ENCODE results near the gene POU6F2.
"Not testable (repeated sequence)": the region's sequence is repeated elsewhere in the genome, so short reads cannot be mapped to it uniquely, and the experiment has no call there.

The POU6F2 gene

DNA sequence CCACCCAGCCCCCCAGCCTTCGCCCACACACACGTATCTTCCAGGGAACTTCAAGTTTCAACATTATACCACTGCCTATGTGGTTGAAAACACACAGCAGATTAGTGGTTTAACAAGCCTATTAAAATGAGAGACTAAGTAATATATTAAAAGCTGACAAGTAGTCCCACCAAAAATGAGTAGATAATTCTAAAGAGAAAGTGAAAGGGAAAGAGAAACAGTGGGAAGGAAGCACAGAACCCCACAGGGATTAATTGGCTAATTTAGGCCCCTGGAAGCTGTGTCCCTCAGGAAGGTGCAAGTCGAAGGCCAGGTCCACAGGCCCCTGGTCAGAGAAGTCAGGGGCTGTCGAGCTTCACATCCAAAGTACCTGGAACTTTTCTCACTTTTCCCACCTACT, 378.0 kb downstream of the POU6F2 start:
- DNase-seq (ENCODE audit: low spot score) = no peak

- DNase-seq (ENCODE audit: low spot score) = no peak
Observed at GRCh38 chr7:39356172-39356925, 378.6 kb downstream of the POU6F2 start.

DNA sequence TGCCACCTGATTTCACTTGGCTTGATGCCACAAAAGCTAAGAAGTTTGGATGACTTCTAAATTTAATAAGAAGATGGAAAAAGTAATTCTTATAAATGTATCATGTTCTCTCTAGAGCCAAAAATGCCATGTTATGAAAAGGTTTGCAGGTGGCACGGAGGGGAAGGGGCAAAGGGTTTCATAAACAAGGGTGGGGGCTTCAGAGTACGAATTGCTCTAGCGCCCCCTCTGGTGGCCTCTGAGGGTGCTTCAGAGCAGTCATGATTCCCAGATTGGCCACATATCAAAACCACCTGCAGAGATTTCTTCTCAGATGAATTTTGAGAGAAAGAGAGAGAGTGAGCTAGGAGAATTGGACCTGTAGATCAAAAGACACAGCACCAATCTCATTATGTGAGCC, 379.9 kb downstream of the POU6F2 start:
- no peak for DNase-seq (ENCODE audit: low spot score)

DNA sequence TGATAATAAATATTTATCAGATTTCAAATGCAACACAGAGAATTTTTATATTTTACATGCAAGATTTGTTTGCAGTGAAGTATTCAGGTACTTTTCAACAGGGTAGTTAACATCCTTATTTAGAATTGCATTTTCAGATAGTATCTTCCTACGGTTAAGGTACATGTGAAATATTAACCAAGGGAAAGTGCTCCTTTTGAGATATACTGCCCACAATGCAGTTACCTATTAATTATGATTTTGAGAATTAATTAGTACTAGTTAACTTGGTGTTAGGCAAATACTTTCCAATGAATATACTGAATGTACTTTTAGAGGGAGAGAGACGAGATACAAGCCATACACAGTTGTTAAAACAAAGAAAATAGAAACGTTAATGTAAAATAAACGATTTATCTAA, 382.3 kb downstream of the POU6F2 start:
- no peak for DNase-seq (ENCODE audit: low spot score)

GRCh38 chr7:39360766-39361165, 383.1 kb downstream of the POU6F2 start:
- DNase-seq (ENCODE audit: low spot score) = no peak

GRCh38 chr7:39365751-39366295, 388.1 kb downstream of the POU6F2 start:
- DNase-seq (ENCODE audit: low spot score) = no peak

GRCh38 chr7:39367451-39367850, 389.7 kb downstream of the POU6F2 start:
- no peak for DNase-seq (ENCODE audit: low spot score)

DNA sequence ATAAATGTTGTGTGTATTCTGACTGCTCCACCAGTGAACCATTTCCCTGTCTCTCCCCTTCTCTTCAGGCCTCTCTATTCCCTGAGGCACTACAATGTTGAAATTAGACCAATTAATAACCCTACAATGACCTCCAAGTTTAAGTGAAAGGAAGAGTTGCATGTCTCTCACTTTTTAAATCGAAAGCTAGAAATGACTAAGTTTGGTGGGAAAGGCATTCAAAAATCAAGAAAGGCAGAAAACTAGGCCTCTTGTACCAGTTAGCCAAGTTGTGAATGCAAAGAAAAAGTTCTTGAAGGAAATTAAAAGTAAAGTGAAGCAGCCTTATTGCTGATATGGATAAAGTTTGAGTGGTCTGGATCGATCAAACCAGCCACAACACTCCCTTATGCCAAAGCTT, 390.2 kb downstream of the POU6F2 start:
- DNase-seq (ENCODE audit: low spot score) = no peak

DNA sequence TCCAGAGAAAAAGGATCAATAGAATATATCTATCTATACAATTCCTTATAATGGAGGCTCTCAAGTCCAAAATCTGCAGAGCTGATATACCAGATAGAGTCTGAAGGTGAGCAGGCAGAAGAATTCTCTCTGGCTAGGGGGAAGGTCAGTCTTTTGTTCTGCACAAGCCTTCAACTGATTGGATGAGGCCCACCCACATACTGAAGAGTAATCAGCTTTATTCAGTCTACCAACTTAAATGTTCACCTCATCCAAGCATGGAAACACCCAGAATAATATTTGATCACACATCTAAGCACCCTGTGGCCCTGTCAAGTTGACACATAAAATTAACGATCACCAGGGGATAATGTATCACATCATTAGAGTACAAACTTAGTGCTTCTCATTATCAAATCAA, 394.7 kb downstream of the POU6F2 start:
- DNase-seq (ENCODE audit: low spot score) = no peak

GRCh38 chr7:39374436-39375040, 396.8 kb downstream of the POU6F2 start:
- no peak for DNase-seq (ENCODE audit: low spot score)

DNA sequence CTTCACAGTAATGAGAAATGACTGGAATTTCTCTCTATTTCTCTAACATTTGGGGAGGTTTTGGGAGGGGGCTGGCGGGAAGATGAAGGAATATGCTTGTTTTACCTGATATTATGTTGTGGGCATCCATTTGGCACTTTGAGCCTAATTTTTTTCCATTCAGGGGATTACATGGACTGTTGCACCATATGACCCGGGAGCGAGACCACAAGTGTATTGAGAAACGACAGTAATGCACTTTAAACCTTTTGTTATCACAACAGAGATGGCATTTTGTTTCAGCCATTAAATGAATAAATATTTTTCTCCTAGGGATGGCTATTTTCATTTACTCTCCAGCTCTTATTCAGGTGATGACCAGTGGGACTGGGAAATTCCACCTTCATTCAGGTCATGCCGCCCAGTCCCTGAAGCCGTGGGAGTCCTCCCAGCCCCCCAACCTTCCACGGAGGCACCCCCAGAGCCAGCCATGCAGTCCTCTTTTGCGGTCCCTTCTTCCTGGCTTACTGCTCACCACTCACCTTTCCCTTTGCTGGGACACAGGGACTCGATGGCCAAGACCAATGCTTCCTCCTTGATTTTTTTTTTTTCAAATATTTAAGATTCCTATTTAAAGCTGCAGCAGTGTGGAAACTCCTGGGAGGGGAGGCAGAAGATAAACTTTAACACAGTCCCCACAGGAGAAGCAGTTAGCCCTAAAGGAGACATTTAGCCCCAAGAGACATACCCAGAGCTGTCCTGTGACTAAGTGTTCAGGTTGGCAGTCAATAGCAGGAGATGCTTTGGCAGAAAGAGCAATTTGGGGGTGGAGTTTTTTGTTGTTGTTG, 397.6 kb downstream of the POU6F2 start:
- DNase-seq (ENCODE audit: low spot score) = no peak

- no peak for DNase-seq (ENCODE audit: low spot score)
Observed at GRCh38 chr7:39375874-39376190, 398.1 kb downstream of the POU6F2 start.

DNA sequence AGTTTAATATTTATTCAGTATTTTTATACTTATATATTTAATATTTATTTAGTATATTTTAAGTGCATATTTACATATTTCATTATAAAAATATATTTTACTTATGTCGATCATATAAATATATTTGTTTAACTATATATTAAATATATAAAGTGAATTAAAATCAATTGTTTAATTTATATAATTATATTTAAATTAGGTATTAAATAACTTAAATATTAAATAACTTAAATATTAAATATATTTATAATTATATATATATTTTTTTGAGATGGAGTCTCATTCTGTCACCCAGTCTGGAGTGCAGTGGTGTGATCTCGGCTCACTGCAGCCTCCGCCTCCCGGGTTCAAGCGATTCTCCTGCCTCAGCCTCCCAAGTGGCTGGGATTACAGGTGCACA, 399.2 kb downstream of the POU6F2 start:
- not testable (repeated sequence) for DNase-seq (ENCODE audit: low spot score)

DNA sequence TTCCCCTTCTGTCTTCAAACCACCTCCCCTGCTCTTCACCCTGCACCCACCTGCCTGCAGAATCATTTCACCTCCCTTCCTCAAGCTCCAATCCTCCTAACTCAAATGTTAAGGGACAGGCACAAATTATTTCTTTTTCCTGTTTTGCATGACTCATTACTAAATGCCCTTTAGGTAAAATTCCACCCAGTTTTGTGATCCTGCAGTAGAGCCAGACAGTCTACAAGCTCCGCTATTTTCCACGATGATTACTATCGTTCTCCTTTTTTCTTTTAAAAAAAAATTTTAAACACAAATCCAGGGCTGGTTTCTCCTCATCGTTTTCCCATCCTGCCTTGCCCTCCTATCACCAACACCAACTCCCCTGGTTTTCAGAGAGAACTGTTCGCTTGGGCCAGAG, 401.7 kb downstream of the POU6F2 start:
- DNase-seq (ENCODE audit: low spot score) = no peak

- DNase-seq (ENCODE audit: low spot score) = no peak
Observed at GRCh38 chr7:39383136-39383535, 405.4 kb downstream of the POU6F2 start.

DNA sequence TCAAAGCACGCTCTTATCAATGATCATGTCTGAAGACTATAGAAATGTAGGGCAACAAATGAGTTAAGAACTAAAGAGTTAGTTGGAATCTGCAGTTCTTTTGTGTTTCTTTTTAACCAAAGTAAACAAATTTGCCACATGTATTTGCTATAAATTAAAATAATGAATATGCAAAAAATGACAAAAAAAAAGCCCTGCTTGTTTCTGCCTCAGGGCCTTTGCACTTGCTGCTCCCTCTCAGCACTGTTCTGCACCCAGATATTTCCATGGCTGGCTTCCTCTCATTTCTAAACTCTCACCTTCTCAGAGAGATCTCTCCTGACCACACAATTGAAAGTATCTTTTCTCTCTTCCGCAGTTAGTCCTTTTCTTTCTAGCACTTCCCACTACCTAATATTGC, 406.7 kb downstream of the POU6F2 start:
- no peak for DNase-seq (ENCODE audit: low spot score)

DNA sequence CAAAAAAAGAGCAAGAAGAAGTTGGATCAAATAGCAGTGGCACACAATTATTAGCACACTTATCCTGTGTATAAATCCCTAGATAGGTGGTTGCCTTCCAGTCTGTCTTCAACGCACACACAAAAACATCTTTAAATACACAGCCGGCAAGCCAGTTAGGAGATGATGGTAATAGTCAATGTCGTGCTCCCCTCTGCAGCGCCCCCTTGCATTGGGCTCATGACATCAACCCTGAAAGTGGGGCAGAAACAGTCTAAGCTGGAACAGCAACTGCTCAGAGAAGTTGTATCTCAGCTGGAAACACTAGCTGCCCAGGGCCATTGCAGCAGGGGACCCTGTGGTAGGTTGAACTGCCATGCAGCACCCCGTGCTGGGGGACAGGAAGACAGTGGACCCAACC, 409.0 kb downstream of the POU6F2 start:
- no peak for DNase-seq (ENCODE audit: low spot score)

DNA sequence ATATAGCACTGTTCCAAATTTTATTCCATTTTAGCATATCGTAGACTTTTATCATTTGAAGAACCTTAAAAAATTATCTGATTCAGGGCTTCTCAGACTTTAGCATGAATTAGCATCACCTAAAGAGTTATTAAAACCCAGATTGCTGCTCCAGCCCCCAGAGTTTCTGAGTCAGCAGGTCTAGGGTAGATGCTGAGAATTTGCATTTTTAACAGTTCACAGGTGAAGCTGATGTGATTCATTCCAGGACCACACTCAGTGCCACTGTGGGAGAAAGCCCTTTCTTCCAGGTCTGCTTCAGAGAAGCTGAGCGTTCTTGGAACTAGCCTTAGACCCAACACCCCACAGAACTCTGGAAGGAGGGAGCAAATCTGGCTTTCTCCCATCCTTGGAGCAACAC, 414.4 kb downstream of the POU6F2 start:
- DNase-seq (ENCODE audit: low spot score) = no peak

DNA sequence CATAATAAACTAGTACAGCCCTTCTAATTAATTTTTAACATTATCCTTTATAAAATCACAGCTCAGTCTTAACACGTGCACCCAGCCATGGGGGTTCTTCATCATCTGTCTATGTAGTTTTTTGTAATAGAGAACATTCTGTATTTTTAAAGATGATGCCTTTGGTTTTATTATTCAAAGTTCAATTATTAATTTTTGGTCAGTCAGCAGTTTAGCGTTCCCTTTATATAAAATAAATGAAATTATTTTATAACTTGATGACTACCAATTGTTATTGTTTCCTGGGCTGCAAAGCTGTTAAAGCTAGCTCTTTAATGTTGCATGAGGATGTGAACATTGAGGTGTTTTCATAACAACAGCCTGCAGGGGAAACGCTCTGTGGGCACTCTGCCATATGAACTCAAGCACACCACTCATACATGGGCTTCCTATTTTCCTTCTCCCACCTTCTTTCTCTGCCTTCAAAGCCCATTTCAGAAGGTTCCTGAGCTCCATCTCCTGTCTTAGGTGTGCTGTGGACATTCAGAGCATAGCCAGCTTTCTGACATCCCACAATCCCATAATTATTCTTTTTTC, 416.5 kb downstream of the POU6F2 start:
- no peak for DNase-seq (ENCODE audit: low spot score)

- DNase-seq (ENCODE audit: low spot score) = no peak
Observed at GRCh38 chr7:39399458-39399857, 421.7 kb downstream of the POU6F2 start.

DNA sequence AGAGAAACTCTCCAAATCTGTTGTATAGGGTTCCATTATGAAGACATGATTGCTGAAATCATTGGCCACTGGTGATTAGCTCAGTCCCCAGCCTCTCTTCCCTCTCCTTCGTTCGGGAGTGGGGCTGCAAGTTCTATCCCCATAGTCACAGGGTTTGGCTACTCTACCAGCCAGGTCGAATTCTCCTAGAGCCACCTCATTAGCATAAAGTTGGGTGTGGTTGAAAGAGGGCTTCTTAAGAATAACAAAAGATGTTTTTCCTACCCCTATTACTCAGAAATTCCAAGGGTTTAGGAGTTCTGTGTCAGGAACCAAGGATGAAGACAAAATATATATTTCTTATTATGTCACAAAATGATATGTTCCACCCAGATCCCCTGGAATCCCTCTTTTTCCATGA, 422.3 kb downstream of the POU6F2 start:
- DNase-seq (ENCODE audit: low spot score) = no peak

DNA sequence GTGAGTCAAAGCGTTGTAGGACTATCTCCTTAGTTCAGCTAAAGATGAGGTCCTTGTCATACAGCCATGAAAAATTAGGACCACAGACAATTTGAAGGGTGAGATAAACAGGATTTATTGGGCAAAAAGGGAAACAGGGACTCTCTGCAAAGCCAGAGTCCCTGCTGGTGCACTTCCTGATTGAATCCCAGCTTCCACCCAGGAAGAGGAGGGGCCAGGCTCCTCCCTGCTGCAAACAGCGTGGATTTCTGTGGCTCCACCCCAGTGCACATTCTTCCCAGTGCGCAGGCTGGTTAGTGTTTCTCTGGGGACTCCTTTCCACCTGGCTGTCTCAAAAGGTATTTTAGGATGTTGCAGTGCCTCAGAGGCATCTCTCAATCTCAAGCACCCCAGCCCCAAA, 423.1 kb downstream of the POU6F2 start:
- no peak for DNase-seq (ENCODE audit: low spot score)

GRCh38 chr7:39402034-39402433, 424.3 kb downstream of the POU6F2 start:
- no peak for DNase-seq (ENCODE audit: low spot score)
